ENCODE measurements around the gene L2HGDH. TPM values are rescaled to one million over a fixed set of nuclear protein-coding genes. Genes with fewer than 3 reads are reported as not detected.

Gene L2HGDH
- total and polyA plus RNA-seq, 9 of the 15 experiments (the other 6 are each of a cell fraction or from before 2014, with no cell fraction given): 1.7 to 16.1 (median 10.5) TPM

DNA sequence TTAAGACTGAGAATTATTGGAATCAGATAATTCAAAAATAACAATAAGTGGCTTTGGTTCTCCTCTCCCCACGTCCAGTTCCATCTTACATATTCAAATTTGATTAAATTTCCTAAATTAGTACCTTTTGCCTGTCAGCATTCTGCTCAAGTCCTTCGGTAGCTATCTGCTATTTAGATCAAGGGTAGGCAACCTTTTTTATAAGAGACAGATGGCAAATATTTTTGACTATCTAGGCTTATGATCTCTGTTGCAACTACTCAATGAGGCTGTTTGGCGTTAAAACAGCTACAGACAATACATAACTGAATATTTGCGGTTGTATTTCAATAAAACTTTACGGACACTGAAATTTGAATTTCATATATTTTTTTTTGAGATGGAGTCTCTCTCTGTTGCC is 21.7 kb downstream of the L2HGDH start:
- POLR2A ChIA-PET: no interaction called here
- Histone ChIP-seq H3K36me3 (ENCODE audit: control insufficient read depth, insufficient read depth, low read length) (peaks cover 12% of the 10 kb centered on the region), H3K4me1 (replicated peaks in 1 of 2; ENCODE audit: control insufficient read depth in 2 of 2, insufficient read depth in 2 of 2, low read length in 2 of 2) (no peaks in the 10 kb centered on the region; a peak in 1 of 5 replicates), H3K9me3 (replicated peaks; ENCODE audit: control insufficient read depth, insufficient read depth, low read depth, low read length) (no peaks in the 10 kb centered on the region; the same call in 1 of the 2 replicates), H3K9ac (ENCODE audit: insufficient read depth in 1 of 2, low read depth in 2 of 2, low read length in 2 of 2) (no peak overlapping the region), H3K4me2 (ENCODE audit: insufficient read depth, low read length) (no peak overlapping the region), H4K20me1 (replicated peaks; ENCODE audit: control insufficient read depth, insufficient read depth, low read length) (no peaks in the 10 kb centered on the region), H3K27ac (ENCODE audit: extremely low read depth, low read depth, low read length) (no peak overlapping the region), H3K27me3 (ENCODE audit: control insufficient read depth in 2 of 2, insufficient read depth in 2 of 2, low read length in 2 of 2) (no peaks in the 10 kb centered on the region), H3K79me2 (ENCODE audit: control insufficient read depth, insufficient read depth, low read length) (no peaks in the 10 kb centered on the region), H2AFZ (ENCODE audit: low read depth, low read length) (no peak overlapping the region), H3K4me3 (no peak overlapping the region), H3K9me1 (ENCODE audit: control insufficient read depth, insufficient read depth, low read length) (no peaks in the 10 kb centered on the region)
- CTCF ChIA-PET (ENCODE audit: low intra/inter-chr PET ratio): no interaction called here
- no TSS peak for BruUV-seq (replicated peaks)
- in situ Hi-C loops (cut with MboI): no loop called here
- DNase-seq (ENCODE audit: extremely low read depth in 1 of 4, low spot score in 3 of 4) (no peak), FAIRE-seq (no peak), ATAC-seq (no peak)
- intact Hi-C loops (cut with micrococcal nuclease): no loop called here
- TF ChIP-seq IFI16 (CRISPR knock-in tag; IDR thresholded peaks at IDR 0.05): no peak
- TF ChIP-seq, protein P1, sequence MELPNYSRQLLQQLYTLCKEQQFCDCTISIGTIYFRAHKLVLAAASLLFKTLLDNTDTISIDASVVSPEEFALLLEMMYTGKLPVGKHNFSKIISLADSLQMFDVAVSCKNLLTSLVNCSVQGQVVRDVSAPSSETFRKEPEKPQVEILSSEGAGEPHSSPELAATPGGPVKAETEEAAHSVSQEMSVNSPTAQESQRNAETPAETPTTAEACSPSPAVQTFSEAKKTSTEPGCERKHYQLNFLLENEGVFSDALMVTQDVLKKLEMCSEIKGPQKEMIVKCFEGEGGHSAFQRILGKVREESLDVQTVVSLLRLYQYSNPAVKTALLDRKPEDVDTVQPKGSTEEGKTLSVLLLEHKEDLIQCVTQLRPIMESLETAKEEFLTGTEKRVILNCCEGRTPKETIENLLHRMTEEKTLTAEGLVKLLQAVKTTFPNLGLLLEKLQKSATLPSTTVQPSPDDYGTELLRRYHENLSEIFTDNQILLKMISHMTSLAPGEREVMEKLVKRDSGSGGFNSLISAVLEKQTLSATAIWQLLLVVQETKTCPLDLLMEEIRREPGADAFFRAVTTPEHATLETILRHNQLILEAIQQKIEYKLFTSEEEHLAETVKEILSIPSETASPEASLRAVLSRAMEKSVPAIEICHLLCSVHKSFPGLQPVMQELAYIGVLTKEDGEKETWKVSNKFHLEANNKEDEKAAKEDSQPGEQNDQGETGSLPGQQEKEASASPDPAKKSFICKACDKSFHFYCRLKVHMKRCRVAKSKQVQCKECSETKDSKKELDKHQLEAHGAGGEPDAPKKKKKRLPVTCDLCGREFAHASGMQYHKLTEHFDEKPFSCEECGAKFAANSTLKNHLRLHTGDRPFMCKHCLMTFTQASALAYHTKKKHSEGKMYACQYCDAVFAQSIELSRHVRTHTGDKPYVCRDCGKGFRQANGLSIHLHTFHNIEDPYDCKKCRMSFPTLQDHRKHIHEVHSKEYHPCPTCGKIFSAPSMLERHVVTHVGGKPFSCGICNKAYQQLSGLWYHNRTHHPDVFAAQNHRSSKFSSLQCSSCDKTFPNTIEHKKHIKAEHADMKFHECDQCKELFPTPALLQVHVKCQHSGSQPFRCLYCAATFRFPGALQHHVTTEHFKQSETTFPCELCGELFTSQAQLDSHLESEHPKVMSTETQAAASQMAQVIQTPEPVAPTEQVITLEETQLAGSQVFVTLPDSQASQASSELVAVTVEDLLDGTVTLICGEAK (IDR thresholded peaks at IDR 0.05): 0 out of 2 replicates have a peak, but pooled peaks have one; percentile 21
- TF ChIP-seq, protein P1 (CRISPR knock-in tag; IDR thresholded peaks at IDR 0.05): no peak
- TF ChIP-seq, protein P2, sequence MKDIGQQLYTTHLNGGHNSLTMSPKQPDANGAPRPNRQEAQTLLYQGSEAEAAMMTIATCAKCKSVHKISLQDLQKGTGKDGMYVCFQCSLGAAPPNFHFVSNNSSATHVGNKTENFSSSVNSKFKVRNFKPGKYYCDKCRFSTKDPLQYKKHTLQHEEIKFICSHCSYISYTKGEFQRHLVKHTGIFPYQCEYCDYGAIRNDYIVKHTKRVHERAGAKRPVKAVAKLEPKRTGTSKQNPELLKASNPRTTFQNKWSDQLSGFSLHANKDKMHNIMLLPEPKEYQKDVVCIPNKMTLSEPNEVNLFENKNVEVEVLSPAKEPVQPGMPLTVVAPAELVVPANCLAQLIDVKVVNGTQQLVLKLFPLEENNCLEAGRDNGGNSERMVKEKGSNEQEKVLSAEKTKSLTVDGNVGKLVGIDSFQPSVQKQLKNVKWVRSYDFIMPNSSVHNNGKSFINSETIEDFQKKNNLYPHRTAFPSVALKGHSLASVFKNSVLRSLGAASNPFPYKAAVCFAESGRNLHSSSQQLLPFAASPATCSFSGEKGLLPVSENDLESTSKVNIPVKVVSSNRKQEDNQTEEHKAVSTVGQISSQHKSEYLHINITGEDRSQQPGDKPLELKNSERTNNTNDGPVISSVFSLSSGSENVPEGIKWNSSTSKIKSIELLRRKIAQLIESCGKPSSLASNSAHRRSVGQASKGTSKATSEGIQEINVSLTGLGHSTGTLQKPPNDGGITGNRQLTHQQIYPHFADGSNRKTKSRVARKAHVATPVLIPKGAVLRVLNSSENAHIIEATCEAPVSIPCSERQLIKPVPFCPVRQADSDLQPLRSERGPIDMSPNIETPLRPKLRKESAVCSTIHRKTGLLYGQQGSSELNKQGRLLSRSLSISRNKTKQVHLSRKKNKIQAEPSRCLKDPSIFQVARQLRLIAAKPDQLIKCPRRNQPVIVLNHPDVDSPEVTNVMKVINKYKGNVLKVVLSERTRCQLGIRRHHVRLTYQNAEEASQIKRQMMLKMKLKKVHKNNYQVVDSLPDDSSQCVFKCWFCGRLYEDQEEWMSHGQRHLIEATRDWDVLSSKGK (CRISPR knock-in tag; IDR thresholded peaks at IDR 0.05): no peak
- WGBS (ENCODE audit: insufficient coverage, low coverage, missing lambda C conversion rate): 74% methylated on average over 5 of the region's 5 CpGs
